SK-N-MC (cell line): Measurements from ENCODE around the gene KCNE4.

ENCODE experiments used
- DNase-seq: peaks from one replicate; pipeline ENCODE4 v3.0.0-alpha.2; 2011; ENCODE audit warnings: low read depth, low spot score
- H3K27ac ChIP-seq: fragments of 200-600 bp; sonication (generic); 2 replicates; pipeline ENCODE4 v1.5.1; 2016; ENCODE audit warnings: mixed run types
- H3K36me3 ChIP-seq: fragments of 200-600 bp; sonication (generic); 2 replicates; pipeline ENCODE4 v1.6.1; 2017; ENCODE audit warnings: antibody characterized with exemption, low read length, mixed read lengths; ENCODE audit not compliant: insufficient read depth
- H3K4me3 ChIP-seq: fragments of 200-600 bp; sonication (generic); 2 replicates; pipeline ENCODE4 v1.5.1; 2016
- H3K9ac ChIP-seq: fragments of 200-600 bp; sonication (generic); 2 replicates; pipeline ENCODE4 v1.8.0; 2017; ENCODE audit warnings: mixed run types, mixed read lengths; ENCODE audit not compliant: insufficient read length
- H3K9me3 ChIP-seq: fragments of 200-600 bp; sonication (generic); 2 replicates; pipeline ENCODE4 v1.6.1; 2017; ENCODE audit warnings: low read depth, mild to moderate bottlenecking, antibody characterized with exemption, low read length, moderate library complexity, mixed read lengths
- EZH2 ChIP-seq: fragments of 200-600 bp; sonication (generic); IDR thresholded peaks from one replicate; pipeline ENCODE4 v1.6.1; 2017; ENCODE audit warnings: antibody characterized with exemption
- FOXP2 ChIP-seq: optimal IDR thresholded peaks from 2 replicates; pipeline ENCODE3; 2011; ENCODE audit warnings: mild to moderate bottlenecking, moderate library complexity; ENCODE audit not compliant: insufficient read depth; ENCODE audit errors: extremely low read length, control extremely low read depth
- POLR2AphosphoS5 ChIP-seq: IDR thresholded peaks from 2 replicates; pipeline ENCODE4 v1.6.1; 2012; ENCODE audit warnings: mild to moderate bottlenecking, low read depth, low read length, borderline replicate concordance

The KCNE4 gene

GRCh38 chr2:223082706-223083105 lies 30.7 kb downstream of the KCNE4 start:
- TF ChIP-seq FOXP2 = no peak
- no peak for TF ChIP-seq POLR2AphosphoS5
- no peak for TF ChIP-seq EZH2
- no peak overlapping the region for H3K9ac ChIP-seq
- no peak overlapping the region for H3K4me3 ChIP-seq
- no peak for DNase-seq
- H3K36me3 ChIP-seq = no peaks in the 10 kb centered on the region
- no peak overlapping the region for H3K27ac ChIP-seq
- no peaks in the 10 kb centered on the region for H3K9me3 ChIP-seq

DNA sequence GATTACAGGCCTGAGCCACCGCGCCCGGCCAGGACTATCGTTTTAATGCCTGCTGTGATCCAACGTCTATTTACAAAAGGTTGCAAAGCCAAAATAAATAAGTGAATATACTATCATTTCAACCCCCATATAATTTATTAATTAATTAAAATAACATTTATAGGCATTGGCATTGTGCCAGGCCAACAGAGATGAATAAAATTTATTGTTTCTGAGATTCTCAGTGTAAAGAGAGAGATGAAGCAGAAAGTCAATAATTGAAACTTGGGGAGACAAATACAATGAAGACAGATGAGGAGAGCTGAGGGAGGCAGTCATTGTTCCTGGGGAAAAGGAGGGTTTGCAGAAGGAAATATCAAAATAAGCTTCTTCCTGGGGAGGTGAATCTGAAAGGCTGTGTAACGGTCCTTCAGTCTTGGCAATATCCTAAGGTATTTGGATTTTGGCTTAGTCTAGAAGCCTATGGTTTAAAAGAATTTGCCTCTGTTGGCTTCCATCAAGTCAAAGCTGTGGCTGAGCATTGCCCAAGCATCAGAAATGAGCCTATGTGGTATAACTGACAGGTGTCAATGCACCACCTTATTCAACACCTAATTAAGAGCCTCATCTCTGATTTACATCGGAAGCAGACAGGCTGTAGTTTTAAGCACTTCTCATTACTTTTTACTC lies 31.5 kb downstream of the KCNE4 start:
- TF ChIP-seq FOXP2 (no peak), POLR2AphosphoS5 (no peak), EZH2 (no peak)
- no peak for DNase-seq
- no peaks in the 10 kb centered on the region for H3K9me3 ChIP-seq
- H3K27ac ChIP-seq = no peak overlapping the region
- H3K36me3 ChIP-seq = no peaks in the 10 kb centered on the region
- H3K4me3 ChIP-seq = no peak overlapping the region
- H3K9ac ChIP-seq = no peak overlapping the region

GRCh38 chr2:223084873-223085272 lies 32.9 kb downstream of the KCNE4 start:
- no peak for DNase-seq
- H3K36me3 ChIP-seq = no peaks in the 10 kb centered on the region
- TF ChIP-seq FOXP2 (no peak), EZH2 (no peak), POLR2AphosphoS5 (no peak)
- no peak overlapping the region for H3K27ac ChIP-seq
- H3K9me3 ChIP-seq = no peaks in the 10 kb centered on the region
- H3K4me3 ChIP-seq = no peak overlapping the region
- H3K9ac ChIP-seq = no peak overlapping the region

GRCh38 chr2:223086370-223086981 lies 34.5 kb downstream of the KCNE4 start:
- H3K36me3 ChIP-seq = no peaks in the 10 kb centered on the region
- H3K27ac ChIP-seq = no peak overlapping the region
- H3K9me3 ChIP-seq = no peaks in the 10 kb centered on the region
- H3K4me3 ChIP-seq = no peak overlapping the region
- no peak overlapping the region for H3K9ac ChIP-seq
- DNase-seq = no peak
- TF ChIP-seq FOXP2 (no peak), POLR2AphosphoS5 (no peak), EZH2 (no peak)

DNA sequence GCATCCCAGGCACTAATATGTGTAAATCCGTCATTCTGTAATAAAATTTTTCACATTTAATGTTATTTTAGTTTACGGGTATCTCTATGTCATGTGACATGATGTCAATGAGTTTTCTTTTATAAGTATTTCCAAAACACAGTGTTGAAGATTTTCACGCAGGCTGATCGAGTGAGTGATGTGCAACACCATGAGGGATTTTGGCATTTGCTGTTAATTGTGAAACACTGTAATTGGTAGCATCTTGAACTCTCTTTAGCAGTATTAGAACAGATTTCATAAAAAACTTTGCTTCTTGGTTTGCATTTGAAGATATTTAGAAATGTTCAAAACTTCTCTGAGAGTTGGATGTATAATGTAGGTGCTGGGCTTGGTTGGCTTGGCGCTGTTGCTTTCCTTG lies 35.5 kb downstream of the KCNE4 start:
- DNase-seq = no peak
- Histone ChIP-seq H3K9me3 (no peaks in the 10 kb centered on the region), H3K27ac (no peak overlapping the region), H3K4me3 (no peak overlapping the region), H3K9ac (no peak overlapping the region), H3K36me3 (no peaks in the 10 kb centered on the region)
- TF ChIP-seq EZH2 (no peak), POLR2AphosphoS5 (no peak), FOXP2 (no peak)

DNA sequence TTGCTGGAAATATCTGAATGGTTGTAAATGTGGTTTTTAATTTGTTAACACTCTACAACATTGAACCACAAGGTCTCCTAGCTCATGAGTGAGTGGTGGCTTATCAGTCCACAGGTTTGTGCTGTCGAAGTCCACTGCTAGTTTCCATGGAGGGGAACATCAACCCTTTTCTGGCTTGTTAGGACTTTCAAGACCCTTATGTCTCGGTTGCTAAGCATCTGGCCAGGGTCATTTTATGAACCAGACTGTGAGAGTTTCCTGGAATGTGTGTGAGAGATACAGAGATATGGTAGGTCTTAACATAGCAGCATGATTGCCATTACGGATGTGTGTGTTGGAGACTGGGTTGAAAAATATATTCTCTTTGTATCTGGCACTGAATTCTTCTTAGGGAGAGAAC lies 36.9 kb downstream of the KCNE4 start:
- no peak for DNase-seq
- TF ChIP-seq EZH2 (no peak), FOXP2 (no peak), POLR2AphosphoS5 (no peak)
- Histone ChIP-seq H3K9ac (no peak overlapping the region), H3K9me3 (no peaks in the 10 kb centered on the region), H3K27ac (no peak overlapping the region), H3K4me3 (no peak overlapping the region), H3K36me3 (no peaks in the 10 kb centered on the region)

GRCh38 chr2:223090039-223090438 lies 38.0 kb downstream of the KCNE4 start:
- no peak overlapping the region for H3K9ac ChIP-seq
- TF ChIP-seq POLR2AphosphoS5 (no peak), EZH2 (no peak), FOXP2 (no peak)
- H3K36me3 ChIP-seq = no peaks in the 10 kb centered on the region
- H3K27ac ChIP-seq = 0 out of 2 replicates have a peak overlapping the region, but pooled peaks have one; percentile 8
- no peaks in the 10 kb centered on the region for H3K9me3 ChIP-seq
- H3K4me3 ChIP-seq = no peak overlapping the region; the same call in 1 of the 2 replicates
- no peak for DNase-seq

- 0 out of 2 replicates have a peak overlapping the region, but pooled peaks have one; percentile 8 for H3K27ac ChIP-seq
- TF ChIP-seq FOXP2 (no peak), EZH2 (no peak), POLR2AphosphoS5 (no peak)
- H3K9ac ChIP-seq = no peak overlapping the region
- H3K9me3 ChIP-seq = no peaks in the 10 kb centered on the region
- no peaks in the 10 kb centered on the region for H3K36me3 ChIP-seq
- H3K4me3 ChIP-seq = no peak overlapping the region
- DNase-seq = no peak
These were observed 38.7 kb downstream of the KCNE4 start for GRCh38 chr2:223090540-223091235.
